NCI-H510A treated with DMSO at 0.1 percent for 48 hours (cell line): Measurements from ENCODE around the gene RICTOR.

Source experiments
- DNase-seq: peaks from one replicate; lab custom pipeline; 2025; lab: John Stamatoyannopoulos, UW

RICTOR gene

GRCh38 chr5:38932854-38933408, 141.3 kb downstream of the RICTOR start:
- DNase-seq: no peak

- DNase-seq: no peak
These were observed 142.5 kb downstream of the RICTOR start for GRCh38 chr5:38931731-38932130.

- DNase-seq: no peak
These were observed 144.4 kb downstream of the RICTOR start for GRCh38 chr5:38929838-38930237.

GRCh38 chr5:38927470-38927869, 146.7 kb downstream of the RICTOR start:
- DNase-seq: no peak

GRCh38 chr5:38926121-38926520, 148.1 kb downstream of the RICTOR start:
- DNase-seq: no peak

- no peak for DNase-seq
These were observed 148.9 kb downstream of the RICTOR start for GRCh38 chr5:38925154-38925925.

- no peak for DNase-seq
These were observed 150.3 kb downstream of the RICTOR start for GRCh38 chr5:38923661-38924451.

- DNase-seq: peak; percentile 49
These were observed 152.0 kb downstream of the RICTOR start for GRCh38 chr5:38922199-38922598.

- DNase-seq: no peak
These were observed 153.0 kb downstream of the RICTOR start for GRCh38 chr5:38921174-38921573.

- no peak for DNase-seq
These were observed 157.4 kb downstream of the RICTOR start for GRCh38 chr5:38916802-38917201.

- DNase-seq: no peak
These were observed 160.5 kb downstream of the RICTOR start for GRCh38 chr5:38913714-38914113.

GRCh38 chr5:38911933-38912332, 162.3 kb downstream of the RICTOR start:
- DNase-seq: no peak

GRCh38 chr5:38906503-38906902, 167.7 kb downstream of the RICTOR start:
- DNase-seq: no peak

- DNase-seq: no peak
These were observed 168.7 kb downstream of the RICTOR start for GRCh38 chr5:38905516-38905915.

- no peak for DNase-seq
These were observed 174.3 kb downstream of the RICTOR start for GRCh38 chr5:38899936-38900335.

- DNase-seq: no peak
These were observed 177.4 kb downstream of the RICTOR start for GRCh38 chr5:38896760-38897159.

GRCh38 chr5:38892363-38892762, 181.8 kb downstream of the RICTOR start:
- no peak for DNase-seq

- DNase-seq: no peak
These were observed 182.6 kb downstream of the RICTOR start for GRCh38 chr5:38891563-38891962.

- DNase-seq: no peak
These were observed 184.8 kb downstream of the RICTOR start for GRCh38 chr5:38889424-38889823.

- DNase-seq: no peak
These were observed 186.2 kb downstream of the RICTOR start for GRCh38 chr5:38888041-38888440.
